Ramos (cell line): Measurements from ENCODE around the gene EFCC1.
"Not testable (repeated sequence)": the region's sequence is repeated elsewhere in the genome, so short reads cannot be mapped to it uniquely, and the experiment has no call there.

Experiments used
- in situ Hi-C: fragments of 300-500 bp; cut with MboI; formaldehyde crosslinking; loops from one replicate; pipeline ENCODE4 v1.14.3; 2022; ENCODE audit warnings: low sequenced_read_pairs; ENCODE audit not compliant: unreplicated experiment

The EFCC1 gene

GRCh38 chr3:129067719-129068118 lies 66.6 kb downstream of the EFCC1 start:
- in situ Hi-C loops = not testable (repeated sequence)

DNA sequence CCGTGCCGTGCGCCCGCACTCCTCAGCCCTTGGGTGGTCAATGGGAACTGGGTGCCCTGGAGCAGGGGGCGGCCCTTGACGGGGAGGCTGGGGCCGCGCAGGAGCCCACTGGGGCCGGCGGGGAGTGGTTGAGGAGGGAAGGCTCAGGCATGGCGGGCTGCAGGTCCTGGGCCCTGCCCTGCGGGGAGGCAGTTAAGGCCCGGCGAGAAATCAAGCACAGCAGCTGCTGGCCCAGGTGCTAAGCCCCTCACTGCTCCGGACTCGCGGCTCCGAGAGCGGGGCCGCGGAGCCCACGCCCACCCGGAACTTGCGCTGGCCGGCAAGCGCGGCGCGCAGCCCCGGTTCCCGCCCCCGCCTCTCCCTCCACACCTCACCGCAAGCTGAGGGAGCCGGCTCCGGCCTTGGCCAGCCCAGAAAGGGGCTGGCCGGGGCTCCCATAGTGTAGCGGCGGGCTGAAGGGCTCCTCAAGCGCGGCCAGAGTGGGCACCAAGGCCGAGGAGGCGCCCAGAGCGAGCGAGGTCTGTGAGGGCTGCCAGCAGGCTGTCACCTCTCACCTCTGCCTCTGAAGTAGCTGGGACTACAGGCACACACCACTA lies 67.3 kb downstream of the EFCC1 start:
- in situ Hi-C loops = no loop called here

DNA sequence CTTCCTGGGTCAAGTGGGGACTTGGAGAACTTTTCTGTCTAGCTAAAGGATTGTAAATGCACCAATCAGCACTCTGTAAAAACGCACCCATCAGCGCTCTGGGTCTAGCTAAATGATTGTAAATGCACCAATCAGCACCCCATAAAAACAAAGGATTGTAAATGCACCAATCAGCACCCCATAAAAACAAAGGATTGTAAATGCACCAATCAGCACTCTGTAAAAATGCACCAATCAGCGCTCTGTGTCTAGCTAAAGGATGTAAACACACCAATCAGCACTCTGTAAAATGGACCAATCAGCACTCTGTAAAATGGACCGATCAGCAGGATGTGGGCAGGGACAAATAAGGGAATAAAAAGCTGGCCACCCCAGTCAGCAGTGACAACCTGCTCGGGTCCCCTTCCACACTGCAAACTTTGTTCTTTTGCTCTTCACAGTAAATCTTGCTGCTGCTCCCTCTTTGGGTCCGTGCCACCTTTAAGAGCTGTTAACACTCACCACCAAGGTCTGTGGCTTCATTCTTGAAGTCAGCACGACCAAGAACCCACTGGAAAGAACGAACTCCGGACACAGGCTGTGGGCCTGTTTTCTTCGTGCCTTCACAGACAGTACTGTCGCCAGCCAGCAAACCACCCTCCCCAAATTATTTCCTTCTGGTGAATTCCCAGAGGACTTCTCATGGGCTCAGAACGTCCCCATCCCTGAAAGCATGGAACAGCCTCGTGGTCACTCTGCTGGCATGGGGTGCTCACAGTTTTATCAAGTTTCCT lies 68.4 kb downstream of the EFCC1 start:
- in situ Hi-C loops = not testable (repeated sequence)

- in situ Hi-C loops = no loop called here
These were observed 69.2 kb downstream of the EFCC1 start for GRCh38 chr3:129070086-129070885.

DNA sequence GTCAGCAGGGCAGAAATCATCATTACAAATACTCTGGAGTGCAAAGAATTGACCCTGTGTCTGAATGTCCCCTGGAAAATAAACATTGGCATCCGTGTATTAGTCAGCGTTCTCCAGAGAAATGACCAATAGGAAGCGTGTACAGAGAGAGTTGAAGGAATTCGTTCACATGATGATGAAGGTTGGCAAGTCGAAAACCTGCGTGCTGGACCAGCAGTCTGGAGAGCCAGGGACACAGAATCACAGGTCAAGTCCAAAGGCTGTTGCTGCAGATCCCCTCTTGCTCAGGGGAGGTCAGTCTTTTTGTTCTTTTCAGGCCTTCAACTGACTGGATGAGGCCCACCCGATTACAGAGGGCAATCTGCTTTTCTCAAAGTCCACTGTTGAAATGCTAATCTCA lies 76.1 kb downstream of the EFCC1 start:
- in situ Hi-C loops = no loop called here

DNA sequence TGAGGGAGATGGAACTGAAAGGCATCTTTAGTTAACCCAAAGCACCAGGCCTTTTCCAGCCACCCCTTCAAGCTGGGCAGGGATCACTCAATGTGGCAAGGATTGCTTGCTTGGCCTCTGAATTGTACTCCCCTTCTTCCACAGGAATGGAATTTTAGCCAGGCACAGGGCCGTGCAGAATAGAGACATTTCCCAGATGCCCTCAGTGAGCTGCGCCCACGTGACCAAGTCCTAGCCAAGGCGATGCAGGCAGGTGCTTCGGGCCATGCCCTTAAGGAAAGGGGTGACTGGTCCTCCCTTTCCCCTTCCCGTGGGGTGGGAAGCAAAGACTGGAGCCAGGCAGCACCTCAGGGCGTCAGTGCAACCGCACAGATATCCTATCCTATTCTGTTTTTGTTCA lies 77.4 kb downstream of the EFCC1 start:
- in situ Hi-C loops = no loop called here

DNA sequence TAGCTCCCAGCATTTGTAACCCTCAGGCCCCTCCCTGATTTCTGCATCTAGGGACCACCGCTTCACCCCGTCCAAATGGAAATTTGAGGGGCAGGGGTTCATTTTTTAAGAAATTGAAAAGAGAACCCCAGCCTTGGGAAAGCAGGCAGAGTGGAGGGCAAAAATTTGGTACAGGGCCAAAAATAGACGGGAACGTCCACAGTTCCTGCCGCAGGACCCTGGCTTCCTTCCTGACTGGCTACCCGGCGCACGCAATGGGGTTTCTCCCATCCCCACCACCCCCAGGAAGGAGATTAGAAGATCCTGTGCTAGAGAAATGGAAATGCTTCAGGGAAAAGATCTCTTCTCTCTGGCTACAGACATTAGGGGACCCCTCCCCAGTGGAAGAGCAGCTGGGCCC lies 80.4 kb downstream of the EFCC1 start:
- in situ Hi-C loops = no loop called here

DNA sequence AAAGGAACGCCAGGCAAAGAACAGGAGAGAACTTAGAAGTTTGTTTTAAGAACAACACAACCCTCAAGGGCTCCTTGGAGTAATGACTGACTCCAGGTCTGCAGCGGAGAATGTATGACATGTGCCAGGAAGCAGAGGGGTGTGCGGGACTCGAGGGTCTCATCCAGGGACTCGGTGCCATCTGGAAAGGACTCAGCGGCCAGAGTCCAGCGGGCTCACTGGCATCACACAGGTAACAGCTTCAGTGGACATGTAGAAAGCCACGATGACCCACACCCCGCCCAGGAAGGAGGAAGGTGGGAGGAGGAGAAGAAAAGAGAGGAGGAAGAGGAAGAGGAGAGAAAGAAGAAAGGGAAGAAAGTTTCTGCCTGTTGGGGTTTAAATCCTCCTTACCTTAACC lies 80.9 kb downstream of the EFCC1 start:
- in situ Hi-C loops = no loop called here

DNA sequence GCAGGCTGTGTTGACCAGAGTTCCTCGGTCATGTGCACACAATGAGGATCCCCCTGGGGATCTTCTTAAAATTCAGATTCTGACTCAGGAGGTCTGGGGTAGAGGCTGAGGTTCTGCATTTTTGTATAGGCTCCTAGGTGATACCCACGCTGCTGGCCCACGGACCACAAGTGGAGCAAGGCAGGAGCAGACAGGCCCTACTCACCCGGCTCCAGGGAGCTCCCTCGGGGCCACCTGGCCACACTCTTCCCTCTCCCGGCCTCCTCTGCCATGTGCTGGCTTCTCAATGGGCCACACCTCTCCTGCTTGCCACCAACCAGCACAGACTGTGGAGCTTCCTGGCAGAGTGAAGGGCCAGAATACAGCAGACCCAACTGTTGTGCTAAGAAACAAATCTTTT lies 83.4 kb downstream of the EFCC1 start:
- in situ Hi-C loops = no loop called here

- in situ Hi-C loops = no loop called here
These were observed 84.1 kb downstream of the EFCC1 start for GRCh38 chr3:129085165-129085715.

GRCh38 chr3:129085818-129086217 lies 84.7 kb downstream of the EFCC1 start:
- in situ Hi-C loops = no loop called here

DNA sequence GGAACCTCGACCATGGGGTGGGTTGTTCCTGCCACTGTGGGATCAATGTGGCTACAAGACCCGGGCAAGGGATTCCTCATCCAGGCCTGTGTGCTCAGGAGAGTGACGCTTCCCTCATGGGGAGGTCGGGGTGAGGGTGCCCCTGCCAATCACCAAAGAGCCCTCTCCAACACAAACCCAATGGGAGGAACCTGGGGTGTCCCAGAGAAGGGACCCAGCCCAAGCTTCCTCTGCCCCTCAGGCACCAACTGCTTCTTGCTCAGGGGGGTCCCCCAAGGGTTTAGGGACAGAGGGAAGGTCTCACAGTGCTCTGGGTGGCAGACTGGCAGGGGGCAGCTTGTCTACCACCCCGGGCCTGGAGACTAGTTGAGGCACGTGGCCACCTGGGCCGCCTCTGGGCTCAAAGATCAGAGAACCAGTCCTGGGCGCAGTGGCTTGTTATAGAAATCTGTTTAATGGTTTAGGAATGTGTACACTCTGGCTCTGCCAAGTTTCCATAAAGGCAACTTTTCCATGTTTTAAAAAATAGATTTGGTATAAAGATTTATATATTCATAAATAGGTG lies 86.1 kb downstream of the EFCC1 start:
- in situ Hi-C loops = no loop called here

- in situ Hi-C loops = not testable (repeated sequence)
These were observed 86.8 kb downstream of the EFCC1 start for GRCh38 chr3:129087904-129088303.

DNA sequence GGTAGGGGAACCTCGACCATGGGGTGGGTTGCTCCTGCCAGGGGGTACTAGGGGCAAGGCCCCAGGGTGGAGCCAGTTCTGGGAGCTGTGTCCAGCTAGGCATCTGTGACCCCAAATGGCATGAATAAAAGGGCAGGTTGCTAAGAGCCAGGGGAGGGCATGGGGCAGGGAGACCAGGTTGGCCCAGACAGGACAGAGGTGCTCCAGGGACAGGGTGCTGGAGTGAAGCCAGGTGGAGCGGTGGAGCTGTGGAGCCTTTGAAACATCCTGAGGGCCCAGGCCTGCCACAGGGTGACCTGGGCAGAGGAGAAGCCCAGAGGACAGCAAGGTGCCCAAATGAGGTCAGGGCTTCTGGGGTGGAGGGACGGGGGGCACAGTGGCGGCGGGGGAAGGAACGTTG lies 87.2 kb downstream of the EFCC1 start:
- in situ Hi-C loops = not testable (repeated sequence)
